Loucy (cell line): Measurements from ENCODE around the gene DUS3L.

Experiments used
- H2AFZ ChIP-seq: fragments of 200-600 bp; sonication (generic); 2 replicates; pipeline ENCODE4 v1.6.0; 2016; ENCODE audit warnings: antibody characterized with exemption, mild to moderate bottlenecking, low read length, moderate library complexity
- H3F3A ChIP-seq: fragments of 200-600 bp; 2 replicates; pipeline ENCODE4 v1.6.0; 2016; ENCODE audit warnings: antibody characterized with exemption, low read depth, mild to moderate bottlenecking
- H3K27me3 ChIP-seq: fragments of 200-600 bp; sonication (generic); 2 replicates; pipeline ENCODE4 v1.6.1; 2014; ENCODE audit warnings: low read length, mild to moderate bottlenecking; ENCODE audit not compliant: insufficient read depth, poor library complexity, severe bottlenecking
- H3K36me3 ChIP-seq: fragments of 200-600 bp; sonication (generic); 2 replicates; pipeline ENCODE4 v1.6.1; 2016; ENCODE audit warnings: low read length; ENCODE audit not compliant: insufficient read depth
- H3K4me1 ChIP-seq: fragments of 200-600 bp; sonication (generic); 2 replicates; pipeline ENCODE4 v1.5.1; 2014; ENCODE audit warnings: low read length, mild to moderate bottlenecking; ENCODE audit not compliant: insufficient read depth, poor library complexity, severe bottlenecking
- H3K4me2 ChIP-seq: fragments of 200-600 bp; sonication (generic); 2 replicates; pipeline ENCODE4 v1.6.0; 2014; ENCODE audit warnings: antibody characterized with exemption, low read length, low read depth, mild to moderate bottlenecking; ENCODE audit not compliant: poor library complexity, severe bottlenecking
- H3K4me3 ChIP-seq: fragments of 200-600 bp; sonication (generic); 2 replicates; pipeline ENCODE4 v1.5.1; 2014; ENCODE audit warnings: low read length, mild to moderate bottlenecking, mixed read lengths; ENCODE audit not compliant: poor library complexity, severe bottlenecking
- H3K79me2 ChIP-seq: fragments of 200-600 bp; sonication (generic); 2 replicates; pipeline ENCODE4 v1.6.1; 2014; ENCODE audit warnings: low read length; ENCODE audit not compliant: insufficient read depth
- H3K9ac ChIP-seq: fragments of 200-600 bp; sonication (generic); 2 replicates; pipeline ENCODE4 v1.6.0; 2014; ENCODE audit warnings: mild to moderate bottlenecking, low read depth, low read length, moderate library complexity; ENCODE audit not compliant: poor library complexity, severe bottlenecking
- H3K9me2 ChIP-seq: fragments of 200-600 bp; sonication (generic); replicated peaks from 2 replicates; pipeline ENCODE4 v1.6.1; 2016; ENCODE audit warnings: low read depth, low read length, mixed read lengths
- H3K9me3 ChIP-seq: fragments of 200-600 bp; sonication (generic); 2 replicates; pipeline ENCODE4 v1.6.1; 2014; ENCODE audit warnings: mild to moderate bottlenecking, antibody characterized with exemption, low read length, low read depth; ENCODE audit not compliant: insufficient read depth
- H4K20me1 ChIP-seq: fragments of 200-600 bp; sonication (generic); 2 replicates; pipeline ENCODE4 v1.6.0; 2014; ENCODE audit warnings: antibody characterized with exemption, low read length, mild to moderate bottlenecking; ENCODE audit not compliant: insufficient read depth, poor library complexity, severe bottlenecking
- CTCF ChIP-seq: fragments of 200-600 bp; sonication (generic); conservative IDR thresholded peaks from 2 replicates; pipeline ENCODE4 v1.5.1; 2014; ENCODE audit warnings: mild to moderate bottlenecking, antibody characterized with exemption, low read length
- EZH2phosphoT487 ChIP-seq: fragments of 200-600 bp; IDR thresholded peaks from 2 replicates; pipeline ENCODE4 v1.6.1; 2018; ENCODE audit warnings: antibody characterized with exemption, mild to moderate bottlenecking, moderate library complexity, borderline replicate concordance

DUS3L gene

GRCh38 chr19:5801796-5802619 lies 11.0 kb upstream of the DUS3L start:
- Histone ChIP-seq H3K9ac (no peak overlapping the region), H3K4me1 (peaks cover 5% of the 10 kb centered on the region), H2AFZ (no peak overlapping the region), H3K36me3 (no peaks in the 10 kb centered on the region), H3F3A (no peaks in the 10 kb centered on the region), H4K20me1 (no peaks in the 10 kb centered on the region), H3K79me2 (no peaks in the 10 kb centered on the region), H3K4me2 (no peak overlapping the region), H3K9me3 (no peaks in the 10 kb centered on the region), H3K4me3 (no peak overlapping the region), H3K27me3 (no peaks in the 10 kb centered on the region), H3K9me2 (no peaks in the 10 kb centered on the region)
- TF ChIP-seq CTCF: no peak
- TF ChIP-seq EZH2phosphoT487: no peak

GRCh38 chr19:5800361-5801270 lies 9.7 kb upstream of the DUS3L start:
- Histone ChIP-seq H4K20me1 (no peaks in the 10 kb centered on the region), H3K9me2 (no peaks in the 10 kb centered on the region), H3K9ac (no peak overlapping the region), H3K27me3 (no peaks in the 10 kb centered on the region), H2AFZ (no peak overlapping the region), H3F3A (no peaks in the 10 kb centered on the region), H3K79me2 (no peaks in the 10 kb centered on the region), H3K36me3 (no peaks in the 10 kb centered on the region), H3K4me2 (no peak overlapping the region), H3K9me3 (no peaks in the 10 kb centered on the region), H3K4me1 (peaks cover 5% of the 10 kb centered on the region), H3K4me3 (no peak overlapping the region)
- no peak for TF ChIP-seq CTCF

- TF ChIP-seq CTCF (no peak), EZH2phosphoT487 (no peak)
- Histone ChIP-seq H3K79me2 (no peaks in the 10 kb centered on the region), H3K9me3 (no peaks in the 10 kb centered on the region), H3K4me2 (no peak overlapping the region), H3K9ac (no peak overlapping the region), H3K4me1 (peaks cover 5% of the 10 kb centered on the region), H3F3A (no peaks in the 10 kb centered on the region), H3K9me2 (no peaks in the 10 kb centered on the region), H3K27me3 (no peaks in the 10 kb centered on the region), H2AFZ (no peak overlapping the region), H3K36me3 (no peaks in the 10 kb centered on the region), H3K4me3 (no peak overlapping the region), H4K20me1 (no peaks in the 10 kb centered on the region)
These were observed 8.6 kb upstream of the DUS3L start for GRCh38 chr19:5799247-5800241.
